SK-N-SH (cell line): ENCODE results near the gene COL20A1. TPM values are rescaled to one million over a fixed set of nuclear protein-coding genes. Genes with fewer than 3 reads are reported as not detected.

Experiments used
- CTCF ChIA-PET: fragments of 300-600, 350-600 bp; formaldehyde crosslinking; extraction: SDS; loops from one replicate; lab custom pipeline; 2021; lab: Yijun Ruan, JAX
- POLR2A ChIA-PET: fragments of 350-600 bp; sonication (Branson Sonifier 250); formaldehyde crosslinking; extraction: SDS; loops from one replicate; lab custom pipeline; 2020; ENCODE audit warnings: antibody characterized with exemption, inconsistent platforms; lab: Yijun Ruan, JAX
- DNase-seq: peaks from one replicate; pipeline ENCODE4 v3.0.0; 2012
- H2AFZ ChIP-seq: fragments of 200-600 bp; sonication (generic); 2 replicates; pipeline ENCODE4 v1.8.1; 2016; ENCODE audit warnings: antibody characterized with exemption, mild to moderate bottlenecking, low read depth
- H3F3A ChIP-seq: fragments of 200-600 bp; sonication (generic); replicated peaks from 2 replicates; pipeline ENCODE3; 2016; ENCODE audit warnings: antibody characterized with exemption, mild to moderate bottlenecking; ENCODE audit not compliant: insufficient read depth
- H3K27ac ChIP-seq, 2 experiments: fragments of 200-500 bp in 1 of 2; fragments of 200-600 bp in 1 of 2; sonication (Bioruptor generic) in 1 of 2; sonication (generic), shearing (Covaris generic) in 1 of 2; 2 replicates each; pipeline versions ENCODE4 v1.5.1 to v1.6.1; 2014 to 2016; ENCODE audit warnings: low read depth in 2 of 2, inconsistent platforms in 1 of 2, low read length in 1 of 2, mild to moderate bottlenecking in 1 of 2, mixed read lengths in 1 of 2
- H3K27me3 ChIP-seq: fragments of 200-600 bp; sonication (generic), shearing (Covaris generic); 2 replicates; pipeline ENCODE4 v1.6.1; 2016; ENCODE audit warnings: mixed run types; ENCODE audit not compliant: insufficient read depth
- H3K36me3 ChIP-seq, 2 experiments: fragments of 200-500 bp in 1 of 2; fragments of 200-600 bp in 1 of 2; sonication (Bioruptor generic) in 1 of 2; sonication (generic) in 1 of 2; replicated peaks in 1 of 2; 2 replicates each; pipeline versions ENCODE3 to v1.5.1; 2014 to 2016; ENCODE audit warnings: low read length in 1 of 2, mild to moderate bottlenecking in 1 of 2; ENCODE audit not compliant: insufficient read depth in 2 of 2, control insufficient read depth in 1 of 2
- H3K4me1 ChIP-seq, 2 experiments: fragments of 200-500 bp in 1 of 2; fragments of 200-600 bp in 1 of 2; sonication (Bioruptor generic) in 1 of 2; sonication (generic), shearing (Covaris generic) in 1 of 2; 2 replicates each; pipeline versions ENCODE4 v1.5.1 to v1.6.1; 2014 to 2016; ENCODE audit warnings: low read depth in 1 of 2, low read length in 1 of 2, mixed run types in 1 of 2; ENCODE audit not compliant: insufficient read depth in 2 of 2, control insufficient read depth in 1 of 2
- H3K4me2 ChIP-seq: fragments of 200-600 bp; sonication (generic), shearing (Covaris generic); 2 replicates; pipeline ENCODE4 v1.6.1; 2017; ENCODE audit warnings: mixed run types
- H3K4me3 ChIP-seq, 2 experiments: fragments of 200-500 bp in 1 of 2; fragments of 200-600 bp in 1 of 2; sonication (Bioruptor generic) in 1 of 2; sonication (generic), shearing (Covaris generic) in 1 of 2; 2 replicates each; pipeline versions ENCODE4 v1.5.1 to v1.8.1; 2014 to 2016; ENCODE audit warnings: low read depth in 2 of 2, inconsistent platforms in 1 of 2, low read length in 1 of 2, mild to moderate bottlenecking in 1 of 2, mixed read lengths in 1 of 2, moderate library complexity in 1 of 2
- H3K79me2 ChIP-seq: fragments of 200-600 bp; sonication (generic); 2 replicates; pipeline ENCODE4 v1.8.1; 2017; ENCODE audit warnings: mild to moderate bottlenecking; ENCODE audit not compliant: insufficient read depth
- H3K9ac ChIP-seq: fragments of 200-600 bp; sonication (generic); 2 replicates; pipeline ENCODE4 v1.6.1; 2017; ENCODE audit warnings: mixed run types
- H3K9me2 ChIP-seq: fragments of 200-600 bp; sonication (generic); 2 replicates; pipeline ENCODE4 v1.6.1; 2017; ENCODE audit warnings: mixed run types
- H3K9me3 ChIP-seq: fragments of 200-600 bp; sonication (generic); 2 replicates; pipeline ENCODE4 v1.6.1; 2017; ENCODE audit warnings: mixed run types, mild to moderate bottlenecking, moderate library complexity
- H4K20me1 ChIP-seq: fragments of 200-600 bp; sonication (generic); 2 replicates; pipeline ENCODE4 v1.6.1; 2017; ENCODE audit warnings: mild to moderate bottlenecking, mixed run types; ENCODE audit not compliant: insufficient read depth
- ELF1 ChIP-seq: IDR thresholded peaks from 2 replicates; pipeline ENCODE4 v1.4.0; 2012
- EZH2phosphoT487 ChIP-seq: fragments of 200-600 bp; sonication (generic); IDR thresholded peaks from 2 replicates; pipeline ENCODE4 v1.6.1; 2017; ENCODE audit warnings: low read depth, mixed run types, mild to moderate bottlenecking, antibody characterized with exemption, moderate library complexity, borderline replicate concordance
- FOSL2 ChIP-seq: IDR thresholded peaks from 2 replicates; pipeline ENCODE4 v1.4.0; 2012; ENCODE audit warnings: low read depth, mild to moderate bottlenecking, moderate library complexity, borderline replicate concordance
- FOXJ3 ChIP-seq: sonication (generic); formaldehyde crosslinking; IDR thresholded peaks from 2 replicates; pipeline ENCODE4 v1.5.1; 2020; ENCODE audit warnings: mild to moderate bottlenecking, missing genetic modification reagents
- FOXM1 ChIP-seq: IDR thresholded peaks from 2 replicates; pipeline ENCODE4 v1.4.0; 2012; ENCODE audit warnings: low read depth, mild to moderate bottlenecking
- GATA2 ChIP-seq: sonication (generic); formaldehyde crosslinking; IDR thresholded peaks from 2 replicates; pipeline ENCODE4 v1.5.0; 2020; ENCODE audit warnings: mild to moderate bottlenecking, missing genetic modification reagents
- JUND ChIP-seq: IDR thresholded peaks from 2 replicates; pipeline ENCODE4 v1.4.0; 2012
- MAX ChIP-seq: IDR thresholded peaks from 2 replicates; pipeline ENCODE4 v1.4.0; 2012; ENCODE audit warnings: low read depth
- MEF2A ChIP-seq: IDR thresholded peaks from 2 replicates; pipeline ENCODE4 v1.4.0; 2012; ENCODE audit warnings: low read depth, borderline replicate concordance
- NFIC ChIP-seq: IDR thresholded peaks from 2 replicates; pipeline ENCODE4 v1.4.0; 2012; ENCODE audit warnings: borderline replicate concordance
- POLR2AphosphoS5 ChIP-seq: IDR thresholded peaks from 2 replicates; pipeline ENCODE4 v1.6.1; 2012; ENCODE audit warnings: low read depth, low read length
- RCOR1 ChIP-seq: fragments of 150-350 bp; IDR thresholded peaks from 2 replicates; pipeline ENCODE4 v1.6.1; 2017; ENCODE audit warnings: antibody characterized with exemption, low read length
- REST ChIP-seq: IDR thresholded peaks from 2 replicates; pipeline ENCODE4 v1.6.1; 2012; ENCODE audit warnings: mild to moderate bottlenecking, low read depth, low read length, moderate library complexity
- RFX5 ChIP-seq: IDR thresholded peaks from 2 replicates; pipeline ENCODE4 v1.6.1; 2012; ENCODE audit warnings: mild to moderate bottlenecking, improper control_type of control experiment, low read length
- TAF1 ChIP-seq: IDR thresholded peaks from 2 replicates; pipeline ENCODE4 v1.6.1; 2012; ENCODE audit warnings: low read depth, mild to moderate bottlenecking, low read length, moderate library complexity, borderline replicate concordance
- TCF12 ChIP-seq: IDR thresholded peaks from 2 replicates; pipeline ENCODE4 v1.4.0; 2012
- TEAD4 ChIP-seq: IDR thresholded peaks from 2 replicates; pipeline ENCODE4 v1.4.0; 2012; ENCODE audit warnings: mild to moderate bottlenecking, borderline replicate concordance; ENCODE audit not compliant: insufficient read depth
- YY1 ChIP-seq: IDR thresholded peaks from 2 replicates; pipeline ENCODE4 v1.4.0; 2012; ENCODE audit warnings: low read depth, mild to moderate bottlenecking
- ZBTB33 ChIP-seq: IDR thresholded peaks from 2 replicates; pipeline ENCODE4 v1.4.0; 2012; ENCODE audit warnings: low read depth, borderline replicate concordance
- WGBS: methylation state at CpG from one replicate; pipeline ENCODE4 v1.1.6; 2017; ENCODE audit warnings: low lambda C conversion rate; 5-methylcytosine and 5-hydroxymethylcytosine counted together
- polyA plus RNA-seq, 3 experiments: library from polyadenylated mRNA; depleted of rRNA; stranded (reverse); fragments of >200 nt; gene quantifications; 2 replicates each; pipeline ENCODE4 v1.2.3, GENCODE V29; 2012

The COL20A1 gene
- polyA plus RNA-seq, 1 of the 3 experiments (the other 2 are of a cell fraction): not detected

DNA sequence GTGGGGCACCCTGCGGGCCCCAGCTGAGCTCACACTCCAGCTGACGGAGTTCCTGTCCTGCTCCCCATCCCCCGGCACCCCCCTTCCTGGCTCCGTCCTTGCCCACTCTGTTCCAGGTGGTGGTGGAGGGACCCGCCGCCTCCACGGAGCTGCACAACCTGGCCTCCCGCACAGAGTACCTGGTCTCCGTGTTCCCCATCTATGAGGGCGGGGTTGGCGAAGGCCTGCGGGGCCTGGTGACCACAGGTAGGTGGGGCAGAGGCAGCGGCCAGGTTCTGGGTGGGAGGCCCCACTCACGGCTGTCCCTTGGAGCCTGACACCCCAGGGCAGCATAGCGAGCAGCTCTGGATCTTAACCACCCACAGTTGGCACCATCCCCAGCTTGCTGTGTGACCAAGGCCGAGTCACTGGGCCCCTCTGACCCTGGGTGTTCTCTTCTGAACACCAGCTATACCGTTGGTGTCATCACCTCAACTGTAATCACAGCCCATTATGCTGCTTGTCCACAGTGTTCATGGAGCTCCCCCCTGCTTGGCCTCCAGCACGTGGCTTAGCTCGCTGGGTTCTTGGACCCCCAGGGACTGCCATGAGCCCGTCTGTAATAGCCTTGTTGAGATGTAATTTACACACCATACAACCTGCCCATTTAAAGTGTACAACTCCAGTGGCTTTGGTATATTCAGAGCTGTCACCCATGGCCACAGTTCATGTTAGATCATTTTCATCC lies 17.4 kb downstream of the COL20A1 start:
- DNase-seq: no peak
- Histone ChIP-seq H3K4me1 (peaks cover 0 to 5% of the 10 kb centered on the region in 2 experiments; a peak in 1 of 4 replicates), H3K27ac (no peak overlapping the region), H4K20me1 (no peaks in the 10 kb centered on the region), H3F3A (no peaks in the 10 kb centered on the region), H3K9ac (no peak overlapping the region), H3K4me2 (no peak overlapping the region), H3K9me2 (no peaks in the 10 kb centered on the region), H3K27me3 (no peaks in the 10 kb centered on the region), H3K36me3 (no peaks in the 10 kb centered on the region), H3K4me3 (no peak overlapping the region), H3K79me2 (no peaks in the 10 kb centered on the region), H2AFZ (no peak overlapping the region), H3K9me3 (no peaks in the 10 kb centered on the region)
- POLR2A ChIA-PET: no interaction called here
- no peak for TF ChIP-seq TEAD4
- no peak for TF ChIP-seq EZH2phosphoT487
- TF ChIP-seq YY1: no peak
- no peak for TF ChIP-seq POLR2AphosphoS5
- no peak for TF ChIP-seq ZBTB33
- no peak for TF ChIP-seq FOXM1
- TF ChIP-seq RCOR1: no peak
- TF ChIP-seq GATA2 (CRISPR knock-in tag): no peak
- TF ChIP-seq NFIC: no peak
- no peak for TF ChIP-seq FOXJ3 (CRISPR knock-in tag)
- TF ChIP-seq MEF2A: no peak
- no peak for TF ChIP-seq FOSL2
- TF ChIP-seq ELF1: no peak
- no peak for TF ChIP-seq TCF12
- TF ChIP-seq TAF1: no peak
- no peak for TF ChIP-seq MAX
- TF ChIP-seq JUND: no peak
- TF ChIP-seq REST: no peak
- no peak for TF ChIP-seq RFX5
- CTCF ChIA-PET: interaction anchor here (0.6 to 10.4 kb wide), 41 partner anchors 8 to 338 kb away, joined by 3 to 460 read pairs (median 7); partner anchors contain the start of genes ARFGAP1, CHRNA4 and COL20A1
- WGBS: 36% methylated on average over 9 of the region's 20 CpGs
